HG03025 (cell line): Measurements from ENCODE around the gene NCF4.

Source experiments
- ATAC-seq: cut with Tn5 transposase; IDR thresholded peaks from one replicate; pipeline ENCODE4 v1.9.1; 2021; ENCODE audit warnings: mild to moderate bottlenecking, moderate library complexity; ENCODE audit not compliant: unreplicated experiment, low FRiP score

The NCF4 gene

DNA sequence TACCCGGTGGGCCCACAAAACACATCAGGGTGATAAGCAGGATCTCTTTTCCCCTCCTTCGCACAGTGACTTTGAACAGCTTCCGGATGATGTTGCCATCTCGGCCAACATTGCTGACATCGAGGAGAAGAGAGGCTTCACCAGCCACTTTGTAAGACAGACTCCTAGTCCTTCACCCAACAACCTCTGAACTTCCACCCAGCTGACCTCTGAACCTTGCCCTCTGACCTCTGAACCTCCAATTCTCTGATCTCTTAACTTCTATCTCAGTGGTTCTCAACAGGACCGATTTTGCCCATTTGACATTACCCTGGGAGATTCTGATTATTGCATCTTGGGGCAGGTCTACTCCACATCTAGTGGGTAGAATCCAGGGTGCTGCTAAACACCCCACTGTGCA is 3.2 kb downstream of the NCF4 start:
- no peak for ATAC-seq

DNA sequence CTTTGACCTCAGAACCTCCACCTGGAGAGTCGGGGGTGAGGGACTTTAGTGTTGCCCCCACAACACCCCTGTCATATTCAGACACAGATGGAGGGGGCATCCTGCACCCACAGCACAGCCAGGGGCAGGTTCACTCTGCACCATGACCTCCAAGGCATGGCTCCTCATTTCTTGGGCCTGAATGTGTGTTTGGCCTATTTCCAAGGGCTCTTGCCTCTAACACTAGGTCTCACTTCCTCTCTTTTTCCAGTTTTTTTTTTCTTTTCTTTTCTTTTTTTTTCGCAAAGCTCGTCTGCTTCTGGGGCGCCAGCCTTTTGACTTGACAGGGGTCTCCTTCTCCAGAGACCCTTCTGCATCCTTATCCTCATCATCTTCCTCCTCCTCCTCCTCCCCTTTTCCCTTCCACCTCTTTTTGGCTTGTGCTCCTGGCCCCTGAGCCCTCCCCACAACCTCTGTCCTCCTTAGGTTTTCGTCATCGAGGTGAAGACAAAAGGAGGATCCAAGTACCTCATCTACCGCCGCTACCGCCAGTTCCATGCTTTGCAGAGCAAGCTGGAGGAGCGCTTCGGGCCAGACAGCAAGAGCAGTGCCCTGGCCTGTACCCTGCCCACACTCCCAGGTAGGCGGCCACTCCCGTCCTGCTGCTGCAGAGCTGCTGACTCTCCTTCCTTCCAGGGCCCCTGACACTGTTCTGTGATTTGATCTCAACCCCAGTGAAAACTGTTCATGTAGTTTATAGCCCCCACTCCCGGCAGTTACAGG is 3.8 kb downstream of the NCF4 start:
- no peak for ATAC-seq

DNA sequence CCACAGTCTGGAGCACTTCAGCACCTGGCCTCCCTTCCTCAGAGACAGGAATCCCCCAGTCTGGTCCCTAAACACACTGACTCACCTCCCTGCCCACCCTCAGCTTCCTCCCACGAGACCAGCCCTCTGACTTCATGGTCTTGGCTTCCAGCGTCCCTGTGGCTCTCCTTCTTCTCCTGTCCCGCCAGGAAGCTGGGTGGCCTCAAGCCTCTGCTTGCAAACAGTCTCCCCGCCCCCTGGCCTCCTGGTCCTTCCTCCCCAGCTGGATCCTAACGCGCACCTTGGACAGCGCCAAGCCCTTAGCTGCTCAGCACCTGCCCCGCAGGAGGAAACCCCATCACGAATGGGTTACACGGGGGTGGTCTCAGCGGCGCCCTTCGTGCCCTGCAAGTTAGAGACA is 4.5 kb downstream of the NCF4 start:
- ATAC-seq, result no peak

DNA sequence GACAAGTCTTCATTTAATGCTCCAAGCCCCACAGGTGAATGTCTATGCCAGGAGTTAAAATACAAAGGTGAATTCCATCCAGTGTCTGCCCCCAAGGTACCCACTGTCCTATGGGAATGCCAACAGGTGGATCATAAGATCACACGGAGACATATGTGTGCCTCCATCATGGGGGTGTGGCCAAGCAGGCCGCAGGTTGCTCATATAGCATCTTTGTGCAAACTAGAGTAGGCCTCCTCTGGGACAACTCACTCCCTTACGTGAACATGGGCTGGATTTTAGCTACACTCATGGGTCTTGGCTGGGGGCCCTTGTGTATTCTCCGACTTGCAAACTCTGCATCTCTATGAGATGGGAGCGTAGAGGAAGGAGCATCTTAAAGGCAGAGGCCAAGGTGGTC is 6.9 kb downstream of the NCF4 start:
- no peak for ATAC-seq

DNA sequence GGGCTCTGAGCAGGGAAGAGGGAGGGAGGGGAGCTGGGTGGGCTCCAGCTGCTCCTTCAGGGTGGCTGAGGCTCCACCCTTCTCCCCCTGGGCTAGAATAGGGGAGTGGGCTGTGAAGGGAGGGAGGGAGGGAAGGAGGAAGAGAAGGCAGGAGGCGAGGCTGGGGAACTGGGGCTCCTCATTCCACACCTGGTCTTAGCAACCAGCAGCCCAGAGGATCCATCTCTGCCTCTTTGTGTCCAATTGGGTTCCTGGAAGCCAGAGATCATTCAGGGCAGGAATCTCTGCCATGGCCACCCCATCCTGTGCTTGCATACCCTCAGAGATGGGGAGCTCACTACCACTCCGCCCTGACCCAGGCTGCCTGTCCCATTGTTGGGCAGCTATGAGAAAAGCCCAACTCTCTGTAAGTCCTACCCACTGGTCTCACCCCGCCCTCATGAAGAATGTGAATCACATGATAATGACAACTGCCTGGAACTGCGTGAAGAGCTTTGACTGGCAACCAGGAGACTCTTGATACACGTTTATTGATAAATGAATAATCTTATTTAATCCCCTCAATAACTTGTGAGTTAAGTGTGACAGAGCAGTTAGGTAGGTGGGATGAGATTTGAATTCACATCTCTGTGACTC is 7.9 kb downstream of the NCF4 start:
- ATAC-seq, result no peak

DNA sequence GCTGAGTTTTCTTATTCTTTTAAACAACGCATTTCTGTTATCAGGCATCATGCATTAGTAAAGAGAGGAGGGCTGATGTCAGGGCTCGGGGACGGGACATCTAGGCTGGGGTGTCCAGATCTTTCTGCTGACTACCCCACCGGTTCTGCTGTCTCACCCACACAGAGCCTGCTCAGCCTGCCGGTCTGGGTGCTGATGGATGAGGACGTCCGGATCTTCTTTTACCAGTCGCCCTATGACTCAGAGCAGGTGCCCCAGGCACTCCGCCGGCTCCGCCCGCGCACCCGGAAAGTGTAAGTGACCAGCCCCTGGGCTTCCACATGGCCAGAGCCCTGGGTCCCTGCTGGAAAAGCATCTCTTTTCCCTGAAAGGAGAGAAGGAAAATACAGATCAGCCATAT is 9.4 kb downstream of the NCF4 start:
- ATAC-seq, result no peak

DNA sequence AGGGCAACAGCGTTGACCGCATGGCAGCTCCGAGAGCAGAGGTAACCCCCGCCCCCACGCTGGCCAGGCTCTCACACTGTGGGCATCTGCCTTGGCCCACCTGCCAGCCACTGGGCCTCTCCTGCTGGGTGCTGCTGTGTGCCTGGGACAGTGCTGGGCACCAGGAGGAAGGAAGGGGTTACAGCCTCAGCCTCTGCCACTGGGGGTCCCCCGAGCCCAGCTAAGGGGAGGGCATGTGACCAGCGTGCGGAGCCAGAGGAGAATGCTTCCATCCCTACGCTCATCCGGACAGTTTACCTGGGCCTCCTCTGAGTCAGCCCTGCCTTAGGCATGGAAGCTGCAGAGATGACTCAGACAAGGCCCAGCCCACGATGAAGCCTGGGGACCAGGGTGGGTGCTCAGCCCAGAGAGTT is 10.9 kb downstream of the NCF4 start:
- ATAC-seq, result no peak

DNA sequence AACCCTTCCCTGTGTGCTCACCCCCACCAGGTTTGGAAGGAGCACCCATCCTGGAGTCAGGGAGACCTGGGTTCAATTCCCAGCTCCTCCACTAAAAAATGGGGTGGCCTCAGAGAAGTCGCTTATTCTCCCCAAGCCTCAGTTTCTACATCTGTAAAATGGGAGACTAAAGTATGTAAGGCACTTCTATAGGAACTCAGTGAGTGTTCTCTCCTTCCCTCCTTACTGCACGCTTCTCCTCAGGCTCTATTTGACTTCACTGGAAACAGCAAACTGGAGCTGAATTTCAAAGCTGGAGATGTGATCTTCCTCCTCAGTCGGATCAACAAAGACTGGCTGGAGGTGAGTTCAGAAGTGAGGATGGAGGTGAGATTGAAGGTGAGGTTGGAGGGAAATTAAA is 11.3 kb downstream of the NCF4 start:
- no peak for ATAC-seq

DNA sequence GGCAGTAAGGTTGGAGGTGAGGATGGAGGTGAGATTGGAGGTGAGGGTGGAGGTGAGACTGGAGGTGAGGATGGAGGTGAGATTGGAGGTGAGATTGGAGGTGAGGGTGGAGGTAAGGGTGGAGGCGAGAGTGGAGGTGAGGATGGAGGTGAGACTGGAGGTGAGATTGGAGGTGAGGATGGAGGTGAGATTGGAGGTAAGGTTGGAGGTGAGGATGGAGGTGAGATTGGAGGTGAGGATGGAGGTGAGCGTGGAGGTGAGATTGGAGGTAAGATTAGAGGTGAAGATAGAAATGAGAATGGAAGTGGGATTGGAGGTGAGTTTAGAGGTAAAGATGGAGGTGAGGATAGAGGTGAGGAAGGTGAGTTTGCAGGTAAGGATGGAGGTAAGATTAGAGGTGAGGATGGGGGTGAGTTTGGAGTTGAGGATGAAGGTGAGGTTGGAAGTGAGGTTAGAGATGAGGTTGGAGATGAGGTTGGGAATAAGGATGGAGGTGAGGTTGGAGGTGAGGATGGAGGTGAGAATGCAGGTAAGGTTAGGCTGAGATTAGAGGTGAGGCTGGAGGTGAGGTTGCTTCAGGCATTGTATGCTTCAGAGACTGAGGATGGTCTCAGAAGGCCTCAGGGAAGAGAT is 12.2 kb downstream of the NCF4 start:
- ATAC-seq, result no peak

DNA sequence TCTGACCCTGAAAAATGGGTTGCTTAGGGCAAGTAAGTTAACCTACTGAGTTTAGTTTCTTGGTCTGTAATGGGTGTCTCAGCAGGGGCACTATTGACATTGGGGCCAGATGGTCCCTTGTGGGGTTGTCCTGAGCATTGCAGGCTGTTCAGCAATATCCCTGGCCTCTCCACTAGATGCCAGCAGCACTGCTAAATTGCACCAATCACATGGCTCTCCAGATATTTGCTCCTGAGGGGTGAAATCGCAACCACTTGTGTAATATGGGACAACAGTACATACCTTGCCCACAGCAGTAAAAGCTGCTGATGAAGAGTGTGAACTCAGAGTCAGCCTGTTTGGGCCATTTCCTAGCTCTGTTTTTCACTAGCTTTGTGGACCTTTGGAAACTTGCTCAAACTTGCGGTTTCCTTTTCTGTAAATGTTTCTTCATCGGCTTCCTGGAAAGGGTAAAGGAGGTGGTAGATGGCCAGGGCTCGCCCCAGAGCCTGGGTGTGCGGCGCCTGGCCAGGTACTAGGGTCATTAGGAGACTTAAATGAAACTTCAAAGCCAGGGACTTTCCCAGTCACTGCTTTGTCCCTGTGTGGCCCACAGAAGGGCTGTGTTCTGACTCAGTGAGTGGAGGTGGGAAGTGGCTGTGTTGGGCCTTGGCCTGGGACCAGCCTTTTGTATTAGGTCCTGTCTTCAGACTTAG is 13.0 kb downstream of the NCF4 start:
- no peak for ATAC-seq

DNA sequence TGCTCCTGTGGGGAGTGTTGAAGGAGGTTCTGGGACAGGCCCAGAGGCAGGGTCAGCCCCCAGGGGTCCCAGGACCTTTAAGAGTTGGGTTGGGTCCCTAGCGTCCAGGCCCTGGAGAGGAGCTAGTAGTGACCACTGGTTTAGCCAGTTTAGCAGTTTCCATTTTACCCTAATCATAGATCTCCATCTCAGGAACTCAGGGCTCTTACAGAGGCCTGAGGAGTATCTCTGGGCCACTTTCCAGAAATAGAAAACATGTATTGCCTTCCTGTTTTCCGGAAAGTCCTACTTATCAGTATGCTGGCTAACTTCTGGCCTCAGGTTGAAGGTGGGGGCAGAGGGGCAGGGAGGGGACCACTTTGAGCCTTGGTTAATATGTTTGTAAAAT is 13.5 kb downstream of the NCF4 start:
- ATAC-seq, result no peak

DNA sequence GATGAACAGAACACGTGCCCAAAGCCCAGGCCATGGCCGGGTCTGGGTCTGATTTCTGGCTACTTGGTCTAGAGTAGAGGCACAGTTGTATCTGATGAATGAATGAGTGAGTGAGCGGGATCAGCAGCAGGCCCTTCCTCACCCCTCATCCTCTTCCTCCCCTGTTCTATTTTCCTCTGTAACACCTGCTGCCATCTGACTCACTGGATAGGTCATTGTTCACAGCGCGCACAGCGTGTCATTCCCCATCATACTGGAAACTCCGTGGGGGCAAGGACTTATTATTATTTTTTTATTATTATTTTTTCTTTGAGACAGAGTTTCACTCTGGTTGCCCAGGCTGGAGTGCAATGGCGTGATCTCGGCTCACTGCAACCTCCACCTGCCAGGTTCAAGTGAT is 13.9 kb downstream of the NCF4 start:
- ATAC-seq, result no peak

DNA sequence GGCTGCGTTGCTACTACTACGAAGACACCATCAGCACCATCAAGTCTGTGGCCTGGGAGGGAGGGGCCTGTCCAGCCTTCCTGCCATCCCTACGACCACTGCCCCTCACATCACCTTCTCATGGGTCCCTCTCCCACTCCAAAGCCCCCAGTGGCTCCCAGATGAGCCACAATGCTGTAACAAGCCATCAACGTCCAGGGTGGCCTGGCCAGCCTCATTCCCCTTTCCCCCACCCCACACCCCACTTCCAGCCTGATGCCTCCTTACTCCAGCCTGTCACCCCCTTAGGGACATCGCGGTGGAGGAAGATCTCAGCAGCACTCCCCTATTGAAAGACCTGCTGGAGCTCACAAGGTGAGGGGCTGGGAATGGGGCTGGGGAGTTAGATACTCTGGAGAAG is 14.9 kb downstream of the NCF4 start:
- no peak for ATAC-seq

DNA sequence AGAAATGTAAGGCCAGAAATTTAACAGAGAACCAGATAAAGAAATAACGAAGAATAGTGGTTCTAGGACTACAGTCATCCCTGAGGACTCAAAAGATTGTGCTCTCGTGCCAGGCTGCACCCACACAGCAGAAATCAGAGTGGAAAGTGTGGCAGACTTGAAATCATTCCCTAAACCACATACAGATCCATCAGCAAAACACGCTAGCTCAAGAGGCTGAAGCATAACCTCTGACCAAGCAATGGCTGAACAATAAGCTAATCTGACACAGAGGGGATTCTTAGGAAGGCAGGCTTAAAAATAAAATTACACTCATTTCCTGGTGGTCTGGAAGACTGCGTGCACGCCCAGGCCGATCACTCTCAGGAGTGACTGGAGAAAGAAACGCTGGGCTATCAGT is 19.0 kb downstream of the NCF4 start:
- no peak for ATAC-seq

DNA sequence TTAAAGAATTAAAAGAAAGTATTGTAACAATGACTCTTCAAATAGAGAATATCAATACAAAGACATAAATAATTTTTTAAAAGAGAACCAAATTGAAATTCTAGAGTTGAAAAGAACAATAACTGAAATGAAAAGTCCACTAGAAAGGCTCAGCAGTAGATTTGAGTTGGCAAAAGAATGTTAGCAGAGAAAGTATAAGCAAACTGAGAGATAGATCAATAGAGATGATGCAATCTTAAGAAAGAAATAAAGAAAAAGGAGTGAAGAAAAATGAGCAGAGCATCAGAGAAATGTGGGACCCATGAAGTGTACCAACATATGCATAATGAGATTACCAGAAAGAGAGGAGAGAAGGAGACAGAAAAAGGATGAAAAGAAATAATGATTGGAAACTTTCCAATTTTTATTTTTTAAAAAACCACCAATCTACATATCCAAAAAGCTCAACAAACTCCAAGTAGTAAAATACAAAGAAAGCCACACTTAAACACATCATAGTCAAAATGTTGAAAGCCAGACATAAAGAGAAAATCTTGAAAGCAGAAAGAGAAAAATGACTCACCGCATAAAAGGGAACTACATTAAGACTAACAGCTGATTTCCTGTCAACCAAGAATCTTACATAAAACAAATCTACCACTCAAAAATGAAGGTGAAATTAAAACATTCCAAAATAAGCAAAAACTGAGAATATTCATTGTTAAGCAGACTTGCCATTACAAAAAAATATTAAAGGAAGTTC is 20.9 kb downstream of the NCF4 start:
- ATAC-seq, result no peak

DNA sequence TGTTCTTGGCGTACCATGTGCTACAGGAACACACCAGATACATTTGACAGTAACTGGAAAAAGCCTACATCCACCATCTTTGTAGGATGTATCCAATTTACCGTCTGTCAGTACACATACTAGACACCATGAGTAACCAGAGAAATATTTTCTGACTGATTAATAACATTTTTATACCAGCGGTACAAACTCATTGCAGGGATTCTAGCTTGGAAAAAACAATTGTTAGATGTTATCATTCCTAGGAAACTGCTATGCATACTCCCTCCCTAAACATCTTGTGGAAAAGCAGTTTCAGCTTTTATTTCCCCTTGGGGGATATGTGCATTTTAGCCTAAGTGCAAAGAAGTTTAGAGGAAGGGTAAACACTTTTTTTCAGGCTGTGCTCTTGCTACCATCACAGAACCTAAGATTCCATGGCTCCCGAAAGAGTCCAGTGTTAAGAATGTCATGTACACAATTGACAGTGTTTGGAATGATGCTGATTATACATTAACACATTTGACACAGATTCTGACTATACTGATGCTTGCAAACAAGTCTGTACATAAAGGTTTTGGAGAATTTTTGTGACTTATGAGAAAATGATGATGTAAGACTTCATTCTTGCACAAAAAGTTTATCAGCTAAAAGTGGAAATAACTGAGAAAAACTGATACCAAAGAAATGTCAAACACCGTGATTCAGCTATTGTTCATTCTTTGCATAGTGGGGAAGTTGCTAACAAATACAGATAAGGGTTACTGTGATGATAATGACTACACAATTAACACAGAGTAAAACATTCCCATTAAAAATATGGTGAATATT is 23.7 kb downstream of the NCF4 start:
- no peak for ATAC-seq

DNA sequence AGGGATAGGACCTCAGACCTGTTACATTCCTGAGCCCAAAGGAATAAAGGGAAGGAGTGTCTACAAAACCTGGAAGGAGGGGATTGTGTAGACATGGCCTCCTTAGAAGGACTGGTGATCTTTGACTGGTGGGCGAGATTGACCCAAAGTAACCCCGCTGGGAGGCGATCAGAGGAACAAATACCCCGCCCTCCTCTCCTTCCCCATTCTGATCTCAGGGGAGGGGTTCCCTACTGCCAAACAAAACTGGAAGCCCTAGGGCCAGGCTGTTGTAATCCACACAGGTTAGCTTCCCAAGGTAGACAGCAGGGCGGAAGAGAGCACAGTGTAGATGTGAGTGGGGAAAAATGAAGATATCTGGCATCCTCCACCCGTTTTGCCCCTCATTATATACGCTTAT is 24.7 kb downstream of the NCF4 start:
- ATAC-seq, result no peak

DNA sequence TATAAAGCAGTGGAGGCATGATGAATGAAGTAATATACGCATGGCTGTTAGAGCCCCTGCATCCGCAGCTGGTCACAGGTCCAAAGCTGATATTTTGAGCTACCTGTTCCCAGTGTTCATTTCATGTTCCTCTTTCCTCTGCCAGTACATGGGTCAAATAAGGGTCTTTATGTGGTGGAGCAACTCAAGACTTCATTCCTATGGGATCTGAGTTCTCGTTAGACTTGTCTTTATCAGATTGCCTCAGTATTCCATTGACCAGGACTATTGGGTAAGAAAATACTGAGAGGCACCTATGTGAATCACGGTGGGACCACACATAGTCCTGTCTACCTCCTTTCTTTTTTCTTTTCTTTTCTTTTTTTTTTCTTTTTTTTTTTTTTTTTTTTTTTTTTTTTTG is 25.2 kb downstream of the NCF4 start:
- no peak for ATAC-seq

DNA sequence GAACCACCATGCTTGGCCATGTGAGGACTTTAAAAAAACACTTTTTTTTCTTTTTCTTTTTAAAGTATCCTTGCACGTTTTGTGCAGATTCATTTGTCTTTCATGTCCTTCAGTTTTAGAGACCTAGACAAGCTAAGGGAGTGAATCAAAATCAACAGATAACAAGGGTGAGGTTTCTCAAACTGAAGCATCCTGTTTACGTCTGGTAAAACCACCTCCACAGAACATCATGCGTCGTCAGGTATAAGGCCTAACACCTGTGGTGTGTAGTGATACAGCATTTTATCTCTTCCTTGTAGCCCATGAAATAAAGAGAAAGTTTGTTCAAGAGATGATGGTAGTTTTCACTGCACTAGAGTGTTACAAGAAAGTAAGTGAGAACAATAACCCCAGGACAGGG is 26.4 kb downstream of the NCF4 start:
- no peak for ATAC-seq

DNA sequence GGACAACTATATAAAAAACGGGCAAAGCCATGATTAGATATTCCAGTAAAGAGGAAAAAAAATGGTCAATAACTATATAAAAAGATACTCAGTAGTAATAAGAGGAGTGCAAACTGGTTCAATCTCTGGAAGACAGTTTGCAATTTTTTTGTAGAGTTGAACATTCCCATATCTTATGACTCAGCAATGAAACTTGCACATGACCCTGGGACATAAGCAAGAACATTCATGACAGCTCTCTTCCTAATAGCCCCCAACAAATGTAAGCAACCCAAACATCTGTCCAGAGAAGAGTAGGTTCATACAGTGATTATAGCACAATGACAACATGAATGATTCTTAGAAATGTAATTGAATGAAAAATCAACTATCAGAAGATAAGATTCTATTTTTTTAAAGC is 30.8 kb downstream of the NCF4 start:
- no peak for ATAC-seq
